GM23338 (cell line): Measurements from ENCODE around the gene DCHS1.

Experiments
- CREB1 ChIP-seq: fragments of 250-450 bp; sonication (Bioruptor Pico); IDR thresholded peaks from 2 replicates; pipeline ENCODE4 v1.5.0; 2020; ENCODE audit warnings: low read depth, mild to moderate bottlenecking, moderate library complexity
- CTCF ChIP-seq, 2 experiments: fragments of 200-600 bp in 1 of 2; sonication (generic) in 1 of 2; conservative IDR thresholded peaks; 2 replicates each; pipeline versions ENCODE4 v1.5.1 to v1.6.1; 2016 to 2017; ENCODE audit warnings: antibody characterized with exemption in 2 of 2, low read depth in 2 of 2, mild to moderate bottlenecking in 2 of 2, moderate library complexity in 1 of 2
- ETS1 ChIP-seq: IDR thresholded peaks from 2 replicates; pipeline ENCODE4 v1.6.1; 2016; ENCODE audit warnings: antibody characterized with exemption
- EZH2 ChIP-seq: fragments of 200-600 bp; sonication (generic); IDR thresholded peaks from one replicate; pipeline ENCODE4 v1.8.0; 2017; ENCODE audit warnings: antibody characterized with exemption, mild to moderate bottlenecking, low read depth; ENCODE audit not compliant: unreplicated experiment
- EZH2phosphoT487 ChIP-seq: fragments of 200-600 bp; sonication (generic); IDR thresholded peaks from one replicate; pipeline ENCODE4 v1.8.1; 2018; ENCODE audit warnings: antibody characterized with exemption; ENCODE audit not compliant: unreplicated experiment
- POLR2AphosphoS5 ChIP-seq: IDR thresholded peaks from 2 replicates; pipeline ENCODE4 v1.6.1; 2016; ENCODE audit warnings: antibody characterized with exemption, low read depth
- REST ChIP-seq: IDR thresholded peaks from one replicate; pipeline ENCODE4 v1.6.1; 2018; ENCODE audit warnings: antibody characterized with exemption; ENCODE audit not compliant: unreplicated experiment

- no peak for TF ChIP-seq REST
- TF ChIP-seq CTCF (conservative IDR thresholded peaks at IDR 0.05; ENCODE audit: low read depth in 2 of 2), result no peak
- TF ChIP-seq EZH2phosphoT487, result no peak
- TF ChIP-seq EZH2, result no peak
- TF ChIP-seq POLR2AphosphoS5, result no peak
- TF ChIP-seq CREB1 (CRISPR knock-in tag), result no peak
- no peak for TF ChIP-seq ETS1
Measured at GRCh38 chr11:6654281-6655019, 1.2 kb downstream of the DCHS1 start.
